Natural killer cell treated with Interleukin-12 subunit alpha and Interleukin-12 subunit beta and Interleukin-15 and Interleukin-18, amount 100 ng/mL, for 72 hours (primary cell): ENCODE results near the gene OSBPL3. TPM values are rescaled to one million over a fixed set of nuclear protein-coding genes. Genes with fewer than 3 reads are reported as not detected.

Experiments
- ATAC-seq, 2 donors: fragments of 150-1000 bp; cut with Tn5 transposase in 1 of 2; sonication (Bioruptor Pico), chemical (Tn5 transposase) in 1 of 2; 2 replicates each; pipeline ENCODE4 v1.10.0; 2021
- DNase-seq: peaks from one replicate; pipeline ENCODE4 v3.0.0; 2022; ENCODE audit warnings: low spot score
- H3K27ac Mint-ChIP-seq, 2 donors: 1 replicate in 1 of 2; 2 replicates in 1 of 2; pipeline ENCODE4 v1.8.0; 2022; ENCODE audit warnings: mixed read lengths in 2 of 2, mild to moderate bottlenecking in 1 of 2, moderate library complexity in 1 of 2
- H3K27me3 Mint-ChIP-seq, 2 donors: 1 replicate in 1 of 2; 2 replicates in 1 of 2; pipeline ENCODE4 v1.8.0; 2022; ENCODE audit warnings: mixed read lengths in 2 of 2
- H3K36me3 Mint-ChIP-seq: one replicate; pipeline ENCODE4 v1.8.0; 2022; ENCODE audit warnings: mixed read lengths
- H3K4me1 Mint-ChIP-seq, 2 donors: 1 replicate in 1 of 2; 2 replicates in 1 of 2; pipeline ENCODE4 v1.8.0; 2022; ENCODE audit warnings: low read depth in 2 of 2, mixed read lengths in 2 of 2, mild to moderate bottlenecking in 1 of 2
- H3K4me3 Mint-ChIP-seq: one replicate; pipeline ENCODE4 v1.8.0; 2022; ENCODE audit warnings: mixed read lengths
- H3K9me3 Mint-ChIP-seq: 2 replicates; pipeline ENCODE4 v1.8.0; 2022; ENCODE audit warnings: mixed read lengths
- total RNA-seq, 2 donors: library from RNA; stranded (reverse); gene quantifications; one replicate each; pipeline ENCODE4 v1.2.3, GENCODE V29; 2022

The OSBPL3 gene
- total RNA-seq, 2 donors from 2014 or later, result 34.7 to 70.4 TPM

GRCh38 chr7:24936121-24936824 is 43.7 kb downstream of the OSBPL3 start:
- Mint-ChIP-seq H3K36me3 (peaks cover 6% of the 10 kb centered on the region), H3K4me1 (peaks cover 45 to 46% of the 10 kb centered on the region in 2 donors), H3K4me3 (peak overlapping the region; percentile 29), H3K9me3 (peaks cover 8% of the 10 kb centered on the region), H3K27me3 (no peaks in the 10 kb centered on the region), H3K27ac (peak overlapping the region; percentile 1 to 59)
- DNase-seq (no peak), ATAC-seq (no peak)

GRCh38 chr7:24933298-24933697 is 46.7 kb downstream of the OSBPL3 start:
- peaks cover 36 to 39% of the 10 kb centered on the region in 2 donors for H3K4me1 Mint-ChIP-seq
- peak overlapping the region in 1 of 2 donors; percentile 38 for H3K27ac Mint-ChIP-seq
- H3K36me3 Mint-ChIP-seq, result peaks cover 11% of the 10 kb centered on the region
- DNase-seq (no peak), ATAC-seq (no peak)
- H3K27me3 Mint-ChIP-seq, result no peaks in the 10 kb centered on the region
- peaks cover 8% of the 10 kb centered on the region for H3K9me3 Mint-ChIP-seq
- H3K4me3 Mint-ChIP-seq, result no peak overlapping the region

GRCh38 chr7:24932815-24933214 is 47.2 kb downstream of the OSBPL3 start:
- no peak for ATAC-seq
- H3K27ac Mint-ChIP-seq, result peak overlapping the region in 1 of 2 donors; percentile 38
- H3K9me3 Mint-ChIP-seq, result peaks cover 8% of the 10 kb centered on the region
- no peaks in the 10 kb centered on the region for H3K27me3 Mint-ChIP-seq
- DNase-seq, result no peak
- no peak overlapping the region for H3K4me3 Mint-ChIP-seq
- H3K4me1 Mint-ChIP-seq, result peaks cover 35 to 42% of the 10 kb centered on the region in 2 donors
- peaks cover 11% of the 10 kb centered on the region for H3K36me3 Mint-ChIP-seq

- Mint-ChIP-seq H3K27me3 (no peaks in the 10 kb centered on the region), H3K4me1 (peaks cover 39 to 40% of the 10 kb centered on the region in 2 donors), H3K36me3 (peaks cover 11% of the 10 kb centered on the region), H3K4me3 (no peak overlapping the region), H3K27ac (peak overlapping the region in 1 of 2 donors; percentile 38), H3K9me3 (peaks cover 8% of the 10 kb centered on the region)
- no peak for ATAC-seq
- no peak for DNase-seq
Measured at GRCh38 chr7:24932389-24932788, 47.6 kb downstream of the OSBPL3 start.

GRCh38 chr7:24931844-24932243 is 48.1 kb downstream of the OSBPL3 start:
- no peaks in the 10 kb centered on the region for H3K27me3 Mint-ChIP-seq
- no peak overlapping the region for H3K4me3 Mint-ChIP-seq
- DNase-seq (no peak), ATAC-seq (no peak)
- H3K36me3 Mint-ChIP-seq, result peaks cover 10% of the 10 kb centered on the region
- peaks cover 39% of the 10 kb centered on the region in 2 donors for H3K4me1 Mint-ChIP-seq
- peaks cover 8% of the 10 kb centered on the region for H3K9me3 Mint-ChIP-seq
- no peak overlapping the region for H3K27ac Mint-ChIP-seq

GRCh38 chr7:24930856-24931255 is 49.1 kb downstream of the OSBPL3 start:
- peaks cover 5% of the 10 kb centered on the region for H3K36me3 Mint-ChIP-seq
- no peak overlapping the region for H3K4me3 Mint-ChIP-seq
- peaks cover 33 to 39% of the 10 kb centered on the region in 2 donors for H3K4me1 Mint-ChIP-seq

GRCh38 chr7:24926623-24927524 is 53.1 kb downstream of the OSBPL3 start:
- Mint-ChIP-seq H3K27ac (no peak overlapping the region), H3K36me3 (peaks cover 5% of the 10 kb centered on the region), H3K9me3 (no peaks in the 10 kb centered on the region), H3K4me3 (no peak overlapping the region), H3K4me1 (peaks cover 43 to 63% of the 10 kb centered on the region in 2 donors), H3K27me3 (no peaks in the 10 kb centered on the region)
- DNase-seq (no peak), ATAC-seq (no peak)

More at GRCh38 chr7:24930856-24931255, 49.1 kb downstream of the OSBPL3 start:
- Mint-ChIP-seq H3K27ac (peak overlapping the region in 1 of 2 donors; percentile 28), H3K9me3 (no peaks in the 10 kb centered on the region), H3K27me3 (no peaks in the 10 kb centered on the region)
- DNase-seq (no peak), ATAC-seq (no peak)

GRCh38 chr7:24924375-24924774 is 55.6 kb downstream of the OSBPL3 start:
- Mint-ChIP-seq H3K27me3 (no peaks in the 10 kb centered on the region), H3K4me3 (peak overlapping the region; percentile 34), H3K4me1 (peaks cover 53 to 78% of the 10 kb centered on the region in 2 donors), H3K36me3 (peaks cover 5% of the 10 kb centered on the region), H3K27ac (peak overlapping the region; percentile 81 to 87), H3K9me3 (no peaks in the 10 kb centered on the region)
- DNase-seq (no peak), ATAC-seq (peak; percentile 64 to 68)

- peak overlapping the region; percentile 81 to 87 for H3K27ac Mint-ChIP-seq
- no peak for DNase-seq
- H3K4me3 Mint-ChIP-seq, result peak overlapping the region; percentile 62
- H3K36me3 Mint-ChIP-seq, result no peaks in the 10 kb centered on the region
- H3K27me3 Mint-ChIP-seq, result no peaks in the 10 kb centered on the region
- no peak for ATAC-seq
- H3K9me3 Mint-ChIP-seq, result no peaks in the 10 kb centered on the region
- H3K4me1 Mint-ChIP-seq, result peaks cover 57 to 84% of the 10 kb centered on the region in 2 donors
Measured at GRCh38 chr7:24923172-24923865, 56.7 kb downstream of the OSBPL3 start.

GRCh38 chr7:24922099-24922773 is 57.7 kb downstream of the OSBPL3 start:
- Mint-ChIP-seq H3K36me3 (no peaks in the 10 kb centered on the region), H3K27ac (peak overlapping the region; percentile 81 to 87), H3K9me3 (no peaks in the 10 kb centered on the region), H3K27me3 (no peaks in the 10 kb centered on the region), H3K4me1 (peaks cover 63 to 87% of the 10 kb centered on the region in 2 donors), H3K4me3 (peak overlapping the region; percentile 62)
- DNase-seq (no peak), ATAC-seq (no peak)

- Mint-ChIP-seq H3K36me3 (no peaks in the 10 kb centered on the region), H3K4me1 (peaks cover 68 to 90% of the 10 kb centered on the region in 2 donors), H3K27ac (peak overlapping the region; percentile 81 to 87), H3K9me3 (no peaks in the 10 kb centered on the region), H3K27me3 (no peaks in the 10 kb centered on the region), H3K4me3 (peak overlapping the region; percentile 62)
- no peak for DNase-seq
- peak; percentile 56 to 57 for ATAC-seq
Measured at GRCh38 chr7:24921362-24921679, 58.7 kb downstream of the OSBPL3 start.

- no peaks in the 10 kb centered on the region for H3K9me3 Mint-ChIP-seq
- H3K4me1 Mint-ChIP-seq, result peaks cover 74 to 91% of the 10 kb centered on the region in 2 donors
- no peaks in the 10 kb centered on the region for H3K27me3 Mint-ChIP-seq
- H3K4me3 Mint-ChIP-seq, result peak overlapping the region; percentile 62
- peak; percentile 81 to 85 for ATAC-seq
- H3K27ac Mint-ChIP-seq, result peak overlapping the region; percentile 81 to 87
- H3K36me3 Mint-ChIP-seq, result no peaks in the 10 kb centered on the region
- DNase-seq, result no peak
Measured at GRCh38 chr7:24920451-24921361, 59.3 kb downstream of the OSBPL3 start.
